ENCODE measurements around the gene THSD8. TPM values are rescaled to one million over a fixed set of nuclear protein-coding genes. Genes with fewer than 3 reads are reported as not detected.

THSD8 gene
- total and polyA plus RNA-seq, 4 donors, result 0.22 to 0.35 (median 0.33) TPM; not detected in 1

- no peaks in the 10 kb centered on the region for H3K9me3 ChIP-seq (ENCODE audit: control insufficient read depth in 4 of 4, low read length in 3 of 4)
- peaks cover 0 to 32% (median 24%) of the 10 kb centered on the region in 4 donors for H3K4me1 ChIP-seq (ENCODE audit: control insufficient read depth in 4 of 4, insufficient read depth in 4 of 4, low read length in 3 of 4)
- 41% methylated on average over 22 of the region's 22 CpGs for WGBS
- H3K27me3 ChIP-seq (ENCODE audit: control insufficient read depth in 4 of 4, insufficient read depth in 4 of 4, low read length in 3 of 4), result no peaks in the 10 kb centered on the region
- TF ChIP-seq, protein P1, sequence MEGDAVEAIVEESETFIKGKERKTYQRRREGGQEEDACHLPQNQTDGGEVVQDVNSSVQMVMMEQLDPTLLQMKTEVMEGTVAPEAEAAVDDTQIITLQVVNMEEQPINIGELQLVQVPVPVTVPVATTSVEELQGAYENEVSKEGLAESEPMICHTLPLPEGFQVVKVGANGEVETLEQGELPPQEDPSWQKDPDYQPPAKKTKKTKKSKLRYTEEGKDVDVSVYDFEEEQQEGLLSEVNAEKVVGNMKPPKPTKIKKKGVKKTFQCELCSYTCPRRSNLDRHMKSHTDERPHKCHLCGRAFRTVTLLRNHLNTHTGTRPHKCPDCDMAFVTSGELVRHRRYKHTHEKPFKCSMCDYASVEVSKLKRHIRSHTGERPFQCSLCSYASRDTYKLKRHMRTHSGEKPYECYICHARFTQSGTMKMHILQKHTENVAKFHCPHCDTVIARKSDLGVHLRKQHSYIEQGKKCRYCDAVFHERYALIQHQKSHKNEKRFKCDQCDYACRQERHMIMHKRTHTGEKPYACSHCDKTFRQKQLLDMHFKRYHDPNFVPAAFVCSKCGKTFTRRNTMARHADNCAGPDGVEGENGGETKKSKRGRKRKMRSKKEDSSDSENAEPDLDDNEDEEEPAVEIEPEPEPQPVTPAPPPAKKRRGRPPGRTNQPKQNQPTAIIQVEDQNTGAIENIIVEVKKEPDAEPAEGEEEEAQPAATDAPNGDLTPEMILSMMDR (IDR thresholded peaks at IDR 0.05; ENCODE audit: low read depth, low read length, missing input control), result no peak
- TF ChIP-seq, protein P2, sequence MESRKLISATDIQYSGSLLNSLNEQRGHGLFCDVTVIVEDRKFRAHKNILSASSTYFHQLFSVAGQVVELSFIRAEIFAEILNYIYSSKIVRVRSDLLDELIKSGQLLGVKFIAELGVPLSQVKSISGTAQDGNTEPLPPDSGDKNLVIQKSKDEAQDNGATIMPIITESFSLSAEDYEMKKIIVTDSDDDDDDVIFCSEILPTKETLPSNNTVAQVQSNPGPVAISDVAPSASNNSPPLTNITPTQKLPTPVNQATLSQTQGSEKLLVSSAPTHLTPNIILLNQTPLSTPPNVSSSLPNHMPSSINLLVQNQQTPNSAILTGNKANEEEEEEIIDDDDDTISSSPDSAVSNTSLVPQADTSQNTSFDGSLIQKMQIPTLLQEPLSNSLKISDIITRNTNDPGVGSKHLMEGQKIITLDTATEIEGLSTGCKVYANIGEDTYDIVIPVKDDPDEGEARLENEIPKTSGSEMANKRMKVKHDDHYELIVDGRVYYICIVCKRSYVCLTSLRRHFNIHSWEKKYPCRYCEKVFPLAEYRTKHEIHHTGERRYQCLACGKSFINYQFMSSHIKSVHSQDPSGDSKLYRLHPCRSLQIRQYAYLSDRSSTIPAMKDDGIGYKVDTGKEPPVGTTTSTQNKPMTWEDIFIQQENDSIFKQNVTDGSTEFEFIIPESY (IDR thresholded peaks at IDR 0.05), result no peak
- TF ChIP-seq NR2F2 (IDR thresholded peaks at IDR 0.05) (no peak), SP1 (IDR thresholded peaks at IDR 0.05) (no peak), TAF1 (conservative IDR thresholded peaks at IDR 0.05) (no peak), GABPA (IDR thresholded peaks at IDR 0.05 in 1 of 2, conservative IDR thresholded peaks at IDR 0.05 in 1 of 2) (no peak), RXRA (IDR thresholded peaks at IDR 0.05) (no peak)
- TF ChIP-seq, protein P3, sequence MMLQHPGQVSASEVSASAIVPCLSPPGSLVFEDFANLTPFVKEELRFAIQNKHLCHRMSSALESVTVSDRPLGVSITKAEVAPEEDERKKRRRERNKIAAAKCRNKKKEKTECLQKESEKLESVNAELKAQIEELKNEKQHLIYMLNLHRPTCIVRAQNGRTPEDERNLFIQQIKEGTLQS (IDR thresholded peaks at IDR 0.05), result no peak
- H3K4me3 ChIP-seq (ENCODE audit: low read depth in 1 of 3, low read length in 3 of 3), result peak overlapping the region; percentile 55 to 78 (median 59)
- peaks cover 0 to 3% (median 1%) of the 10 kb centered on the region in 4 donors for H3K36me3 ChIP-seq (ENCODE audit: control insufficient read depth in 4 of 4, insufficient read depth in 3 of 4, low read depth in 1 of 4, low read length in 3 of 4)
- H3K27ac ChIP-seq (ENCODE audit: low read depth in 1 of 2, low read length in 2 of 2), result no peak overlapping the region
- H3K9ac ChIP-seq (ENCODE audit: low read depth in 1 of 2, low read length in 2 of 2), result no peak overlapping the region
- no peak for DNase-seq (ENCODE audit: low spot score)
These were observed 618 bp downstream of the THSD8 start for GRCh38 chr19:12802267-12803106.

DNA sequence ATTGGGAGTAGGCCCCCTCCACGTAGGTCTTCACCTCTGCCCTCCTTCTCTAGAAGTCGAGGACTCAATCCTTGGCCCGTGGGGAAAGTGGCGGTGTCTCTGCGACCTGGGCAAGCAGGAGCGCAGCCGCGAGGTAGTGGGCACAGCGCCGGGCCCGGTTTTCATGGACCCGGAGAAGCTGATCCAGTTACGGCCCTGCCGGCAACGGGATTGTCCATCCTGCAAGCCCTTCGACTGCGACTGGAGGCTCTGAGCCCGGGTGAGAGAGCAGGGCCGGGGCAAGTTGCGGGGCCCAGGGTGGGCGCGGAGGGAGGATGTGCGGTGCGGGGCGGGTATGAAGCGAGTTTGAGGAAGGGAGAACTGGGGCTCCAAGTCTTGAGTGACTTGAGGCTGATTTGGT, 2.2 kb downstream of the THSD8 start:
- Histone ChIP-seq H3K4me1 (ENCODE audit: control insufficient read depth in 4 of 4, insufficient read depth in 4 of 4, low read length in 3 of 4) (peaks cover 0 to 32% (median 24%) of the 10 kb centered on the region in 4 donors), H3K9me3 (ENCODE audit: control insufficient read depth in 4 of 4, low read length in 3 of 4) (no peaks in the 10 kb centered on the region), H3K9ac (ENCODE audit: low read depth in 1 of 2, low read length in 2 of 2) (no peak overlapping the region), H3K27ac (ENCODE audit: low read depth in 1 of 2, low read length in 2 of 2) (no peak overlapping the region), H3K36me3 (ENCODE audit: control insufficient read depth in 4 of 4, insufficient read depth in 3 of 4, low read depth in 1 of 4, low read length in 3 of 4) (peaks cover 0 to 3% (median 0%) of the 10 kb centered on the region in 4 donors), H3K27me3 (ENCODE audit: control insufficient read depth in 4 of 4, insufficient read depth in 4 of 4, low read length in 3 of 4) (no peaks in the 10 kb centered on the region), H3K4me3 (ENCODE audit: low read depth in 1 of 3, low read length in 3 of 3) (no peak overlapping the region)
- no peak for TF ChIP-seq EGR1 (IDR thresholded peaks at IDR 0.05; ENCODE audit: low read depth in 2 of 2)
- DNase-seq (ENCODE audit: low spot score), result no peak
- WGBS, result 94% methylated on average over 26 of the region's 26 CpGs

GRCh38 chr19:12806242-12807081, 4.6 kb downstream of the THSD8 start, which contains the start of gene RNASEH2A:
TSS of gene RNASEH2A (plus strand) at chr19:12806584. CDS start at chr19:12806674, 90 bp downstream.
- Histone ChIP-seq H3K36me3 (ENCODE audit: control insufficient read depth in 4 of 4, insufficient read depth in 3 of 4, low read depth in 1 of 4, low read length in 3 of 4) (no peaks in the 10 kb centered on the region), H3K9me3 (ENCODE audit: control insufficient read depth in 4 of 4, low read length in 3 of 4) (no peaks in the 10 kb centered on the region), H3K27me3 (ENCODE audit: control insufficient read depth in 4 of 4, insufficient read depth in 4 of 4, low read length in 3 of 4) (no peaks in the 10 kb centered on the region), H3K9ac (ENCODE audit: low read depth in 1 of 2, low read length in 2 of 2) (peak within 1 kb of the TSS in 1 of 2 donors; percentile 41), H3K4me1 (ENCODE audit: control insufficient read depth in 4 of 4, insufficient read depth in 4 of 4, low read length in 3 of 4) (peaks cover 0 to 19% (median 17%) of the 10 kb centered on the region in 4 donors), H3K4me3 (ENCODE audit: low read depth in 1 of 3, low read length in 3 of 3) (peak within 1 kb of the TSS; percentile 22 to 67 (median 51)), H3K27ac (ENCODE audit: low read depth in 1 of 2, low read length in 2 of 2) (peak within 1 kb of the TSS in 1 of 2 donors; percentile 10)
- 4% methylated on average over 66 of the region's 66 CpGs for WGBS
- DNase-seq (ENCODE audit: low spot score), result peak; percentile 89
- TF ChIP-seq HNF4A (conservative IDR thresholded peaks at IDR 0.05) (no peak), FOXA2 (IDR thresholded peaks at IDR 0.05) (no peak), NR2F2 (IDR thresholded peaks at IDR 0.05) (no peak), RXRA (IDR thresholded peaks at IDR 0.05) (no peak)
- TF ChIP-seq, protein P1 (IDR thresholded peaks at IDR 0.05; ENCODE audit: low read depth, low read length, missing input control), result peak; percentile 1
- TF ChIP-seq, protein P4, sequence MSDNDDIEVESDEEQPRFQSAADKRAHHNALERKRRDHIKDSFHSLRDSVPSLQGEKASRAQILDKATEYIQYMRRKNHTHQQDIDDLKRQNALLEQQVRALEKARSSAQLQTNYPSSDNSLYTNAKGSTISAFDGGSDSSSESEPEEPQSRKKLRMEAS (IDR thresholded peaks at IDR 0.05), result no peak
- TF ChIP-seq, protein P5, sequence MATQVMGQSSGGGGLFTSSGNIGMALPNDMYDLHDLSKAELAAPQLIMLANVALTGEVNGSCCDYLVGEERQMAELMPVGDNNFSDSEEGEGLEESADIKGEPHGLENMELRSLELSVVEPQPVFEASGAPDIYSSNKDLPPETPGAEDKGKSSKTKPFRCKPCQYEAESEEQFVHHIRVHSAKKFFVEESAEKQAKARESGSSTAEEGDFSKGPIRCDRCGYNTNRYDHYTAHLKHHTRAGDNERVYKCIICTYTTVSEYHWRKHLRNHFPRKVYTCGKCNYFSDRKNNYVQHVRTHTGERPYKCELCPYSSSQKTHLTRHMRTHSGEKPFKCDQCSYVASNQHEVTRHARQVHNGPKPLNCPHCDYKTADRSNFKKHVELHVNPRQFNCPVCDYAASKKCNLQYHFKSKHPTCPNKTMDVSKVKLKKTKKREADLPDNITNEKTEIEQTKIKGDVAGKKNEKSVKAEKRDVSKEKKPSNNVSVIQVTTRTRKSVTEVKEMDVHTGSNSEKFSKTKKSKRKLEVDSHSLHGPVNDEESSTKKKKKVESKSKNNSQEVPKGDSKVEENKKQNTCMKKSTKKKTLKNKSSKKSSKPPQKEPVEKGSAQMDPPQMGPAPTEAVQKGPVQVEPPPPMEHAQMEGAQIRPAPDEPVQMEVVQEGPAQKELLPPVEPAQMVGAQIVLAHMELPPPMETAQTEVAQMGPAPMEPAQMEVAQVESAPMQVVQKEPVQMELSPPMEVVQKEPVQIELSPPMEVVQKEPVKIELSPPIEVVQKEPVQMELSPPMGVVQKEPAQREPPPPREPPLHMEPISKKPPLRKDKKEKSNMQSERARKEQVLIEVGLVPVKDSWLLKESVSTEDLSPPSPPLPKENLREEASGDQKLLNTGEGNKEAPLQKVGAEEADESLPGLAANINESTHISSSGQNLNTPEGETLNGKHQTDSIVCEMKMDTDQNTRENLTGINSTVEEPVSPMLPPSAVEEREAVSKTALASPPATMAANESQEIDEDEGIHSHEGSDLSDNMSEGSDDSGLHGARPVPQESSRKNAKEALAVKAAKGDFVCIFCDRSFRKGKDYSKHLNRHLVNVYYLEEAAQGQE (IDR thresholded peaks at IDR 0.05), result no peak

Measured in liver (tissue), 9 donors.